Progenitor cell of endocrine pancreas (in vitro differentiated cells): Measurements from ENCODE around the gene ARMH4. TPM values are rescaled to one million over a fixed set of nuclear protein-coding genes. Genes with fewer than 3 reads are reported as not detected.

ENCODE experiments used
- DNase-seq: peaks from one replicate; pipeline ENCODE4 v3.0.0; 2021; ENCODE audit warnings: low spot score; ENCODE audit not compliant: unreplicated experiment
- H3K27ac Mint-ChIP-seq: 2 replicates; pipeline ENCODE4 v1.8.0; 2021; ENCODE audit warnings: mild to moderate bottlenecking, moderate library complexity, mixed read lengths
- H3K27me3 Mint-ChIP-seq: 2 replicates; pipeline ENCODE4 v1.8.0; 2021; ENCODE audit warnings: mixed read lengths
- H3K36me3 Mint-ChIP-seq: 2 replicates; pipeline ENCODE4 v1.8.0; 2022; ENCODE audit warnings: mixed read lengths; ENCODE audit not compliant: insufficient read depth
- H3K4me1 Mint-ChIP-seq: 2 replicates; pipeline ENCODE4 v1.8.0; 2021; ENCODE audit warnings: low read depth, mixed read lengths
- H3K4me3 Mint-ChIP-seq: 2 replicates; pipeline ENCODE4 v1.8.0; 2021; ENCODE audit warnings: low read depth, mild to moderate bottlenecking, moderate library complexity, mixed read lengths
- H3K9me3 Mint-ChIP-seq: 2 replicates; pipeline ENCODE4 v1.8.0; 2021; ENCODE audit warnings: low read depth, mixed read lengths
- total RNA-seq: library from RNA; stranded (reverse); gene quantifications from 2 replicates; pipeline ENCODE4 v1.2.1, GENCODE V29; 2021
- TF ChIP-seq, protein P1 (sequence below): fragments of 200-600 bp; sonication (generic); IDR thresholded peaks from one replicate; pipeline ENCODE4 v1.5.0; 2021; ENCODE audit warnings: antibody characterized with exemption, mild to moderate bottlenecking; ENCODE audit not compliant: unreplicated experiment

ARMH4 gene
- total RNA-seq, 1 donor from 2014 or later: 36.2 TPM

DNA sequence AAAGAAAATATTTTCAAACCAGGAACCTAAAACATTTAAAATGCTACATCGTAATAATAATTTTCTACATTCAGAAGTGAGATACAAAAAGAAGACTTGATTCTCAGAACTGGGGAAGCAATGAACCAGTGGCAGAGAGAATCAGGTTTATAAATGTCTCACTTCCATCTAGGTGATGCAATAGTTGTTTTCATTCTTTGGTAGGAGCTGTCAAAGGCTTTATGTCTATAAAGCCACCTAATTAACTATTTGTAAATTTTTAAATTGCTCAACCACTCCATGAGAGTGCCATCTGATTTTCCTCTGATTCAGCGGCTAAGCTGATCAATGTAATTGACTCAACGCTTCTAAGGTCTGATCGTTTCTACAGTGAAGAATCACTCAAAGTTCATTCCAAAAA is 66.1 kb downstream of the ARMH4 start:
- H3K4me3 Mint-ChIP-seq: no peak overlapping the region
- peaks cover 3% of the 10 kb centered on the region for H3K36me3 Mint-ChIP-seq
- TF ChIP-seq, protein P1, sequence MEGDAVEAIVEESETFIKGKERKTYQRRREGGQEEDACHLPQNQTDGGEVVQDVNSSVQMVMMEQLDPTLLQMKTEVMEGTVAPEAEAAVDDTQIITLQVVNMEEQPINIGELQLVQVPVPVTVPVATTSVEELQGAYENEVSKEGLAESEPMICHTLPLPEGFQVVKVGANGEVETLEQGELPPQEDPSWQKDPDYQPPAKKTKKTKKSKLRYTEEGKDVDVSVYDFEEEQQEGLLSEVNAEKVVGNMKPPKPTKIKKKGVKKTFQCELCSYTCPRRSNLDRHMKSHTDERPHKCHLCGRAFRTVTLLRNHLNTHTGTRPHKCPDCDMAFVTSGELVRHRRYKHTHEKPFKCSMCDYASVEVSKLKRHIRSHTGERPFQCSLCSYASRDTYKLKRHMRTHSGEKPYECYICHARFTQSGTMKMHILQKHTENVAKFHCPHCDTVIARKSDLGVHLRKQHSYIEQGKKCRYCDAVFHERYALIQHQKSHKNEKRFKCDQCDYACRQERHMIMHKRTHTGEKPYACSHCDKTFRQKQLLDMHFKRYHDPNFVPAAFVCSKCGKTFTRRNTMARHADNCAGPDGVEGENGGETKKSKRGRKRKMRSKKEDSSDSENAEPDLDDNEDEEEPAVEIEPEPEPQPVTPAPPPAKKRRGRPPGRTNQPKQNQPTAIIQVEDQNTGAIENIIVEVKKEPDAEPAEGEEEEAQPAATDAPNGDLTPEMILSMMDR: no peak
- H3K27ac Mint-ChIP-seq: no peak overlapping the region
- H3K9me3 Mint-ChIP-seq: no peaks in the 10 kb centered on the region
- no peaks in the 10 kb centered on the region for H3K4me1 Mint-ChIP-seq
- DNase-seq: no peak
- no peaks in the 10 kb centered on the region for H3K27me3 Mint-ChIP-seq

DNA sequence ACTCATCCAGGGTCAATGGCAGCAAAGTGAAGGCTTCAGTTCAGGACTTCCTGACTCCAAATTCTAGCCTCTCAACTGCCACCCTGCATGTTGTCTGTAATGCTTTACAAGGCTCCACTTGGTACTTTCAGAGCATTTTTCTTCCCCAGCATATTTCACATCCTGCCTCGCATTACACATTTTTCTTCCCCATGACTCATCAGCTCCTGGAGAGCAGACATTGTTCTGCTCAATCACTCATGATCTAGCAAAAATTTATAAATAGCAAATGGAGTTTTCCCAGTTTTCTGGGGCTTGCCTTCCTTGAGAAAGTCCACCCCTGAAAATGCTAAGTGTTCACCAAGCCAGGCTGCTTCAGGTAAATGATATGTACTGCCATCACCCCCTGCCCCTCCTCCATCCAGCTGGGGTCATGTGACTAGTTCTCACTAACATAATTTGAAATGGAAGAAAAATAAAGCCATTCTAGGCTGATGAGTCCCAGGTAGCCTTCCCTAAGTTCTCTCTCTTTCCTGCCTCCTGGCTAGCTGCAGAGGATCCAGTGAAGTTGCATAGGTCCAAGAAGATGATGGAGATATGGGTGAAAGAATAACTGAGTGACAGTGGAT is 69.4 kb downstream of the ARMH4 start:
- Mint-ChIP-seq H3K27ac (no peak overlapping the region), H3K4me3 (no peak overlapping the region), H3K9me3 (no peaks in the 10 kb centered on the region), H3K27me3 (no peaks in the 10 kb centered on the region), H3K36me3 (peaks cover 6% of the 10 kb centered on the region), H3K4me1 (no peaks in the 10 kb centered on the region)
- TF ChIP-seq, protein P1: no peak
- DNase-seq: no peak

DNA sequence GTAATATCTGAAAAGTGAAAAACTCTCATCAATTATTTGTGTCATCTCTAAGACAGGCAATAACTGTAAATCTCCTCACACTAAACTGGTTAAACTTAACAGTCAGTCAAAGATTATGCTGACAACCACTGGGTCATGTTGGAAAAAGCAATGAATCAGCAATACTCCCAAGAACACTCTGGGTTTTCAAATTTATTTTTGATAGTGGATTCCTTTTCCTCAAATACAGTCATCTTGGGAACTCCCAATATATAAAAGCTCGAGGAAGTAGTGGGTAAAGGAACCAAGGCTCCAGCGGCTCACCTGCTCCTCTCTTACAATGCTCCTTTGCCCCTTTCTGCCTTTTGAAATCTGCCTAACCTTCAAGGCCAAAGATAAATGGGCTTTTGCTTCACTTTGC is 70.0 kb downstream of the ARMH4 start:
- H3K27ac Mint-ChIP-seq: no peak overlapping the region
- no peaks in the 10 kb centered on the region for H3K9me3 Mint-ChIP-seq
- no peaks in the 10 kb centered on the region for H3K27me3 Mint-ChIP-seq
- peaks cover 6% of the 10 kb centered on the region for H3K36me3 Mint-ChIP-seq
- no peak overlapping the region for H3K4me3 Mint-ChIP-seq
- DNase-seq: no peak
- no peaks in the 10 kb centered on the region for H3K4me1 Mint-ChIP-seq
- TF ChIP-seq, protein P1: no peak

DNA sequence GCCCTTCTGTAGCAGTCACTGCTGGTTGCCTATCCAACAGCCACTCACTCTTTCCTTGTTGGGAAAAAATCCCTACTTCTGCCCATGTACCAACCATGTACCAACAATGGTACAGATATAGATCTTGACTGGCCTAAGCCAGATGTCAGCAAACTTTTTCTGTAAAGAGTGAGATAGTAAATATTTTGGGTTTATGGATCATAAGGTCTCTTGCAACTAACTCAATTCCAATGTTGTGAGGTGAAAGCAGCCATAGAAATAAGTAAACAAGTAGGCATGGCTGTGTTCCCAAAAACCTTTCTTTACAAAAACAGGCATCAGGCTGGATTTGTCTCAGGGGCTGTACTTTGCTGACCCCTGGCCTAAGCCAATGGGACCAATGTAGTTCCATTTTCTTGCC is 73.5 kb downstream of the ARMH4 start:
- H3K27ac Mint-ChIP-seq: no peak overlapping the region
- no peaks in the 10 kb centered on the region for H3K4me1 Mint-ChIP-seq
- H3K27me3 Mint-ChIP-seq: no peaks in the 10 kb centered on the region

DNA sequence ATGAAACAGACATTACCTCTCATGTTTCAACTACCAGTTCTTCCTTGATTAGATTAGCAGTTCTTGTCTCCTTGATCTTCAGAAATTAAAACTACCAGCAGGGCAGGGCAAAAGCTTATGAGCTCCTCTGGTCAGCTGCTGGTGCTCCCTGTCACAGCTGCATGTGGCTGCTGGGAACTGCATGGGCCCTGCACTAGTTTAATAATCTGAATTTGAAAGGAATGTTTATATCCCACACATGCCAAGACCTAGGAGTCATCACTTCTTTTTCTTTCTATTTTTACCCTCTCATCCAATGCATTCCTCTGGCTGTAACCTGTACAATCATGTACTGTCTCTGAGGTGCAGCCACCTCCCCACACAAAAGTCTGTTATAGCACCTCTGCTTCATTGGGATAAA is 73.9 kb downstream of the ARMH4 start:
- Mint-ChIP-seq H3K4me3 (no peak overlapping the region), H3K27ac (no peak overlapping the region), H3K9me3 (no peaks in the 10 kb centered on the region), H3K36me3 (peaks cover 6% of the 10 kb centered on the region), H3K4me1 (no peaks in the 10 kb centered on the region), H3K27me3 (no peaks in the 10 kb centered on the region)
- TF ChIP-seq, protein P1: no peak
- DNase-seq: no peak

More for the DNA sequence above, 73.5 kb downstream of the ARMH4 start:
- Mint-ChIP-seq H3K9me3 (no peaks in the 10 kb centered on the region), H3K4me3 (no peak overlapping the region), H3K36me3 (peaks cover 6% of the 10 kb centered on the region)
- TF ChIP-seq, protein P1: no peak
- DNase-seq: no peak
